HFF-Myc (cell line): Measurements from ENCODE around the gene CST2.
"Not testable (repeated sequence)": the region's sequence is repeated elsewhere in the genome, so short reads cannot be mapped to it uniquely, and the experiment has no call there.

ENCODE experiments used
- DNase-seq: peaks from one replicate; pipeline ENCODE4 v3.0.0-alpha.2; 2011; ENCODE audit warnings: low read depth; ENCODE audit errors: extremely low read depth
- H3K4me3 ChIP-seq: replicated peaks from 2 replicates; pipeline ENCODE4 v1.5.1; 2011; ENCODE audit warnings: low read depth, mild to moderate bottlenecking, control low read depth, low read length
- CTCF ChIP-seq: IDR thresholded peaks from 2 replicates; pipeline ENCODE4 v1.5.1; 2012; ENCODE audit warnings: mild to moderate bottlenecking, low read depth, low read length, control low read depth; ENCODE audit errors: missing control alignments

Gene CST2

DNA sequence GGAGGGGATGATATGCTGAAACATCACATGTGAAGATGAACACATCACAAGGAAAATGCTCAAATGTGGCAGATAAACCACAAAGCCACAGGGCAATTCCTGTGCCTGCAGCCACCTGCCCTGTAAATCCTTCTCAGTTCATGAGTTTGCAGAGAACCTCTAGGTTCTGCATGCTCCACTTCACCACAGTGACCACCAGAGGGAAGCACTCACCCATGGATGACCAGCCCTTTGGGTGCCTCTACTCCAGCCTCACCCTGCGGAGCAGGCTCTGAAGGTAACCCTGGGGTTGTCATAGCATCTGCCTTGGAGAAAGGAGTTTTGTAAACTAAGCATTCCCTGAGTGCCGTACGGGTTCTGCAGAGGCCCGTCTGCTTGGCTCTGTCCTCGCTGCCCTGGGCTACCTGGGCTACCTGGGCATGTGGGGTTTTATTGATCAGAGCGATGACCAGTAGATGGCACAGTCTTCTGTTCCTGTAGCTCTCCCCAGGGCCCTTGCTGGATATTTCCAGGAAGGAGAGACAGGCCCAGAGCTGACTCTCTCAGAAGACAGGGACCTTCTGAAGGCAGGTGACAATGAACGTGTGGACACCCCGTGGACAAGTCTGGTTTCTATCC is 44.1 kb downstream of the CST2 start:
- peak; percentile 7 for DNase-seq
- TF ChIP-seq CTCF: peak; percentile 76
- H3K4me3 ChIP-seq: no peak overlapping the region

DNA sequence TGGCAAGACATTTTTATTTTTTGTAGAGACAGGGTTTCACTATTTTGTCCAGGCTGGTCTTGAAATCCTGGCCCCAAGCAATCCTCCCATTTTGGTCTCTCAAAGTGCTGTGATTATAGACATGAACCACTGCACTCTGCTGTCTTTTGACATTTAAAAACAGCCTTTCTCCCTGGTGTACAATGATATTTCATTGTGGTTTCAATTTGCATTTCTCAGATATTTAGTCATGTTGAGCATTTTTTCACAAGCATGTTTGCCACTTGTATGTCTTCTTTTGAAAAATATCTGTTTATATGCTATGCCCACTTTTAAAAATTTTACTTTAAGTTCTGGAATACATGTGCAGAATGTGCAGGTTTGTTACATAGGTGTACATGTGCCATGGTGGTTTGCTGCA is 47.9 kb downstream of the CST2 start:
- DNase-seq, H3K4me3 ChIP-seq: not testable (repeated sequence)

- H3K4me3 ChIP-seq, DNase-seq: not testable (repeated sequence)
These were observed 49.1 kb downstream of the CST2 start for GRCh38 chr20:23777380-23777779.

- no peak for TF ChIP-seq CTCF
- H3K4me3 ChIP-seq: no peak overlapping the region
- DNase-seq: no peak
These were observed 50.3 kb downstream of the CST2 start for GRCh38 chr20:23776067-23776771.

GRCh38 chr20:23774081-23774480 is 52.4 kb downstream of the CST2 start:
- DNase-seq: no peak
- H3K4me3 ChIP-seq: no peak overlapping the region
- no peak for TF ChIP-seq CTCF
